Stimulated activated CD8-positive, alpha-beta memory T cell treated with anti-CD3 and anti-CD28 coated beads, Interleukin-2, amount 100 ng/mL, for 1 hour (primary cell): ENCODE data around the gene SLC25A33.
"Not testable (repeated sequence)": the region's sequence is repeated elsewhere in the genome, so short reads cannot be mapped to it uniquely, and the experiment has no call there.

Source experiments
- DNase-seq, 2 donors: peaks; one replicate each; pipeline ENCODE4 v3.0.0-alpha.2; 2020; ENCODE audit warnings: low read depth in 2 of 2

Gene SLC25A33

DNA sequence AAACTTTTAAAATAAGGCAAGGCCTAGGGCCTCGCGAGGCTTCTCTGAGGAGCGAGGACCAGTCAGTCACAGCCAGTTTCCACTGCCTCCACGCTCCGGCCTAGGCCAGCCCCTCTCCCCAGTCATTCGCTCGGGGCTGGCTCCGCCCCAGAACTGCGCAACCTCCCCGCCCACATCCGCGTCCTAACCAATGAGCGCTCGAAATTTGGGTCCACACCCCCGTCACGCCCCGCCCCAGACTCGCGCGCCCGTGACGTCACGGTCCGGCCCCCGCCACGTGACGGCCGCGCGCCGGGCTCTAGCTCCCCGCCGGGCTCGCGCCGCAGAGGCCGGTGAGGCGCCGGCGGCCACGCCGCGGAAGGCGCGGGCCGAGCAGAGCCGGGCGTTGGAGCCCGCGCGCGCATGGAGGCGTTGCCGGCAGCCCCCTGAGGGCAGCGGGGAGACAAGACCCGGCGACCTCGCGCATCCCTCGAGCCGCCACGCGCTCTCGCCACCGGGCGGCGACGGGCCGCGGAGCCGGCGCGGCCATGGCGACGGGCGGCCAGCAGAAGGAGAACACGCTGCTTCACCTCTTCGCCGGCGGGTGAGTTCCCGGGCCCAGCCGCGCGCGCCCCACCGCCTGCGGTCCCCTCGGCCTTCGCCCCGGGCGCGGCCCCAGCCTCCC is at the start of gene SLC25A33:
Gene SLC25A33, plus strand, starts transcription at position 301 of the 664 bp plus-strand sequence. Its CDS starts 227 bp downstream, at position 528.
- peak; percentile 96 to 97 for DNase-seq

DNA sequence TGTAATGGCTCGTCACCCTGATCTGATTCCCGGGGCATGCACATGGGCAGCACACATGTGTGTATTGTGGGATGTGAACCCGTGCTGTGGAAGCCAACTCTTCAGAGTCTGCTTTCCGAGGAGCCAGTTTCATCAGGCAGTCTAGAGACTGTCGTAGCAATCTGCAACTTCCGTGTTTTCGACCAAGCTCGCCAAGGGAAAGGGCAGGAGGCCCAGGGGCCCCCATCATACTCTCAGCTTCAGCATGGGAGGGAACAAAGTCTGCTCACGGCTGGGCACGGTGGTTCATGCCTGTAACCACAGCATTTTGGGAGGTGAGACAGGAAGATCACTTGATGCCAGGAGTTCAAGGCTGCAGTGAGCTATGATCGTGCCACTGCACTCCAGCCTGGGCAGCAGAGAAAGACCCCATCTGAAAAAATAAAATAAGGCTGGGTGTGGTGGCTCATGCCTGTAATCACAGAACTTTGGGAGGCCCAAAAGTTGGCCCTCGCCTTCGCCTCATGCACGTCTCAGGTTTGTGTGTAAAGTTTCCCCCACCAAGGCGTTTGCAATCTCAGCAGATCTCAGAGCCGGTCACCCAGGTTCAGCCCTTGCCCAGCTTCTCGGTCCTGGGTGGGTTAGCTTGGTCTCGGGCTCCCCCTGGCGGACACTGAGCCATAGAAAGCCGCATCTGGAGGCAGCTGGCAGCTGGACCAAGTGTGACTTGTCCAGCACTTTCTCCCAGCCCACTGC is 48.5 kb upstream of the SLC25A33 start:
- DNase-seq, result peak; percentile 57 to 70

GRCh38 chr1:9493326-9493725 is 45.9 kb upstream of the SLC25A33 start:
- no peak for DNase-seq

- DNase-seq, result peak; percentile 34 to 49
These were observed 44.1 kb upstream of the SLC25A33 start for GRCh38 chr1:9494936-9495758.

DNA sequence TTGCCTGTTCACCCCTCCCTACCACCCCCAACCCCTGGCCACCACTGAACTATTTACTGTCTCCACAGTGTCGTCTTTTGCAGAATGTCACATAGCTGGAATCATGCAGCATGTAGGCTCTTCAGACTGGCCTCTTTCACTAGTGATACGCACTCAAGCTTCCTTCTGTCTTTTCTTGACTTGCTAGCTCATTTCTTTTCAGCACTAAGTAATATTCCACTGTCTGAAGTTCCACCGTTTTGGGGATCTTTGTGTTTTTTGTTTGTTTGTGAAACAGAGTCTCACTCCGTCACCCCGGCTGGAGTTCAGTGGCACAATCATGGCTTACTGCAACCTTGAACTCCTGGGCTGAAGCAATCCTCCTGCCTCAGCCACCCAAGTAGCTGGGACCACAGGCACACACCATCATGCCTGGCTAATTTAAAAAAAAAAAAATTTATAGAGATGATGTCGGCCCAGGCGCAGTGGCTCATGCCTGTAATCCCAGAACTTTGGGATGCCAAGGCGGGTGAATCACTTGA is 43.4 kb upstream of the SLC25A33 start:
- no peak for DNase-seq

DNA sequence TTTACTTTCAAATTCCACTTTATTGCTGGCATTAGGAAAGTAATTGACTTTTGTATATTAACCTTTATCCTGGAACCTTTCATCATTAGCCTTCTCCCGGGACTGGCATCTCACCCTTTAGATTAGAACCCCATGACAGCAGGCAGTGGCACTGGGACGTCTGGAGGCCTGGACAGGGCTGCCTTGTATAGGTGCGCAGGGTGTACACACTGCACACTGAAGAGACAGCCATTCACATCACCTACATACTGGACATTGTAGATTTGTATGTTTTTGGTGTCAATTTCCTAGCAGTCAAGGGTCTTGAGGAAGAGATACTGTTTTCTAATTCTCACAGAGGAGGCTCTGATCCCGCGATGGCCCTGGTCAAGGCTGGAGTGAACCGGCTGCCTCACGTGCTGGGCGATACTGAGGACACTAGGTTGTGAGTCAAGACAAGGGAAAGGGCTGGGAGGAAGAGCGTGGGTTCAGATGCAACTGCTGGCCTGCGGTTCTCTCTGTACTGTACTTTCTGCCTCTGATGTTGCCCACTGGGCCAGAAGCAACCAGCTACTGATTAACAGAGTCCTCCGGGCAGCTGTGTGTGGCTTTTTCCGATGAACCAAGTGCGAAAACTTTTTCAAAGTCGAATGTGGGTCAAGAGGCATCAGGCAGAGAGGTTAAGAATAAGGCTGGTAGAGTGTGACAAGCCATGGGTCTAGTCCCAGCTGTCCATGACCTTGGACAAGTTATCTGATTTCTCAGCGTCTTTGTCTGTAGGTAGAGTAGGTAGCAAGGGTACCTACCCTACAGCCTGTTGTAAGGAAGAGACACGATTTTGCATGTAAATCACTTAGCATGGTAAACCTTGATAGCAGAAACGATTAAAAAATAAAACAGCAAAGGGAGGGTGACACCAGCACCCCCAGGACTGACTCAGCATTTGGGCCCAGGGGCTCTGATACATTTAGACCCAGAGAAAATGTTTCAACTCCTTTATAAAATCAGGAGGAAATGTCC is 38.2 kb upstream of the SLC25A33 start:
- DNase-seq, result no peak

DNA sequence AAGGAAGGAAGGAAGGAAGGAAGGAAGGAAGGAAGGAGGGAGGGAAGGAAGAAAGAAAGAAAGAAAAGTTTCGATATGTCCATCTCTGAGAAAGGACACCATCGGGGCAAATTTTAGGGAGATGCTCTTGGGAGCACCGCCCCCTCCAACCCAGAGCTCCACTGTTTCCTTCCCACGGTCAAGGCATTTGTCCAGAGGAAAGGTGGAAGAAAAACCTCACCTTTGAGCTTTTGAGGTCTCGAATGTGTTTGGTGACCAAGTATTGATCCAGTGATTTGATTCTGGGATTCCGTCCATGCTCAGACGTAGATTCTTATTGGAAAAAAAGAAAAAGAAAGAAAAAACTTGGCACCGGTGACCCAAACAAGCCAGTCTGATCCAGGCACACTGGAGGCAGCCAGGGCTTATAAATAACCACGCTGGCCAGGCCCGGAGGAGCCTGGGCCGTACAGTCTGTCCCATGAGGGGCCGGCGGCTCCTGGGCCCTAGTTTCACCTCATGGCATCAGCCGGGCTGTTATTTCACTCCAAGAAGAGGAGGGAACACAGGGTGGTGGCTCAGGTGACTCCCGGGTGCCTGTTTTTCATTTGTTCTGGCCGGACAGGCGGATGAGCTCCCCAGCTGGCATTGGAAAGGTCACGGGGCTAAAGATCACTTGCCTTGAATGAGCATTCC is 36.1 kb upstream of the SLC25A33 start:
- no peak for DNase-seq

DNA sequence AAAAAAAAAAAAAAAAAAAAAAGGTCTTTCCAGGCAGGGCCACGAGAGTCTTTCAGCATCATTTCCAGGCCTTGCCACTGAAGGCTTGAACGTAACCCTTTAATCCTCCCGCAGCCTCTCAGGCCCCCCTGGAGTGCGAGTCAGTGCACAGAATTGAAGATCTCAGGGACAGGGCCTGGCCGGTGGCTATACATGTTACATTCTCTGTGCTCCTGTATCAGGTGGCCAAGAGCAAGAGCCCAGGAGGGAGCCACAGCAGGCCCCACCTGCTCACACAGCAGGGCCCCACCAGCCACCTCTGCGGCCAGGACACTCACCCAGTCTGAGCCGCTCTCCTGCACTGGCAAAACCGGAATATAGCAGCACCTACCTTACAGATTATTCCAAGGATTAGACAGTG is 34.1 kb upstream of the SLC25A33 start:
- no peak for DNase-seq

DNA sequence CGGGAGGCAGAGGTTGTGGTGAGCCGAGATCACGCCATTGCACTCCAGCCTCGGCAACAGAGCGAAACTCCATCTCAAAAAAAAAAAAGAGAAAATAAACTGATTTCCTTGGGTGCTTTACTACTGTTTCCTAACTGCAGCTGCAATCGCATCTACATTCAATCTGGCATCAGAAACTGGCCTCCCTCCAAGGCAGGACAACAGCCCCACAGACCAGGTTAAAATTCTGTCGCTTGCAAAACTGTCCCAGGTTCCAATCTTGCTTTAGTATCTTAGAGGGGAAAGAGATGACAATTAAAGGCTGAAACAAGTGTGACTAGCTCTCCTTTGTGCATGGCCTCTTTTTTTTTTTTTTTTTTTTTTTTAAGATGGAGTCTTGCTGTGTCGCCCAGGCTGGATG is 32.4 kb upstream of the SLC25A33 start:
- no peak for DNase-seq

- no peak for DNase-seq
These were observed 29.1 kb upstream of the SLC25A33 start for GRCh38 chr1:9510130-9510529.

DNA sequence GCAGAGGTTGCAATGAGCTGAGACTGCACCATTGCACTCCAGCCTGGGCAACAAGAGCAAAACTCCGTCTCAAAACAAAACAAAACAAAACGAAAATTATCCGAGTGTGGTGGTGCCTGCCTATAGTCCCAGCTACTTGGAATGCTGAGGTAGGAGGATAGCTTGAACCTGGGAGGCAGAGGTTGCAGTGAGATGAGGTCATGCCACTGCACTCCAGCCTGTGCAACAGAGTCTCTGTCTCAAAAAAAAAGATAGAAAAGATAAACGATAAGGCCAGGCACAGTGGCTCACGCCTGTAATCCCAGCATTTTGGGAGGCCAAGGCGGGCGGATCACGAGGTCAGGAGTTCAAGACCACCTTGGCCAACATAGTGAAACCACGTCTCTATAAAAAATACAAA is 23.7 kb upstream of the SLC25A33 start:
- not testable (repeated sequence) for DNase-seq

GRCh38 chr1:9518454-9518998 is 20.7 kb upstream of the SLC25A33 start:
- DNase-seq, result no peak

- DNase-seq, result no peak
These were observed 18.9 kb upstream of the SLC25A33 start for GRCh38 chr1:9520411-9520810.

DNA sequence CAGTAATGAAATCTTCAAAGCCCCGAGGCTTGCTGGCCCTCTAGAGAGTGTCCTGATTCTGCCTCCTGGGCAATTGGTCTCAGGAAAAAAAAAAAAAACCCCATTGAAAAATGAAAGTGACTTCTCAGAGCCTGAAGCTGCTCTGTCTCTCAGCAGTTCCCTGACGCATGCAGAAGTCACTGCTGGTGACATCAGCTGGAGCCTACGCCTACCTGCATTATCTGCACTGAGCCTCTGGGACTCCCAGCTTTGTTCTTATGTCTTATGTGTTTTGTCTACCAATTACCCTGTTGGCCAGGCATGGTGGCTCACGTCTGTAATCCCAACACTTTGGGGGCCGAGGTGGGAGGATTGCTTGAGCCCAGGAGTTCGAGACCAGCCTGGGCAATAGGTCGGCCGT is 10.1 kb upstream of the SLC25A33 start:
- no peak for DNase-seq

DNA sequence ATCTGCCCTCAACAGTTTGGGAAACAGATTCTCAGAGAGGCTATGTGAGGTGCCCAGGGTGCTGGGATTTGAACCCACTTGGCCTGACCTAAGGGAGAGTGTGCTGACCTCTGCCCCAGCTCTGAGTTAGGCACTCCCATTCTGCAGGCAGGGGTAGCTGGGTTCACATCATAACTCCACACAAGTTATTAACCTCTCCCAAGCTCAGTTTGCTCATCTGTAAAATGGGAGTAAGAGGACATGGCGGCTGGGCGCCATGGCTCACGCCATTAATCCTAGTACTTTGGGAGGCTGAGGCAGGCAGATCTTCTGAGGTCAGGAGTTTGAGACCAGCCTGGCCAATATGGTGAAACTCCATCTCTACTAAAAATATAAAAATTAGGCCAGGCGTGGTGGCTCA is 8.9 kb upstream of the SLC25A33 start:
- no peak for DNase-seq

DNA sequence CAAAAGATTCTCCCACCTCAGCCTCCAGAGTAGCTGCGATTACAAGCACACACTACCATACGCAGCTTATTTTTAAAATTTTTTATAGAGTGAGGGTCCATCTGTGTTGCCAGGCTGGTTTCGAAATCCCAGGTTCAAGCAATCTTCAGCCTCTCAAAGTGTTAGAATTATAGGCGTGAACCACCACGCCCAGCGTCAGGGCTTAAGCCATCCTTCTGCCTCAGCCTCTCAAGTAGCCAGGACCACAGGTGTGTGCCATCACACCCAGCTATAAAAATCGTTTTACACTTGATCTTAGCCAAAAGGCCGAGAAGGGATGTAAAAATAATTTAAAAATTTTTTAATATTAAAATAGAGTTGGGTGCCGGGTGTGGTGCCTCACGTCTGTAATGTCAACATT is 4.3 kb upstream of the SLC25A33 start:
- no peak for DNase-seq

DNA sequence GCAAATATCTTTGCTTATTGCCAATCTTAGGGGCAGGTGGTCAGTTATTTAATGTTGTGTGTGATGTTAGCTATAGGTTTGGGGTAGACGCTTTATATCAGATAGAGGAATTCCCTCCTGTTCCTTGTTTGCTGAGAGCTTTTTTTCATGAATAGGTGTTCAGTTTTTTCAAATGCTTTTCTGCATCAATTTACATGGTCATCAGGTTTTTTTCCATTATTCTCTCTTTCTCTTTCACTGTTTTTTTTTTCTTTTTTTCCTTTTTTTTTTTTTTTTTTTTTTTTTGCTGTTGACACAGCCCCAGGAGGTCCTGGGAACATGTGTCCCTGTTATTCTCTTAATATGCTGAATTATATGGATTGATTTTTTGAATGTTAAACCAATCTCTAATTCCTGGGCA is 3.0 kb upstream of the SLC25A33 start:
- DNase-seq, result no peak

GRCh38 chr1:9537863-9538668 is 1.2 kb upstream of the SLC25A33 start:
- no peak for DNase-seq

GRCh38 chr1:9538669-9539164 is 548 bp upstream of the SLC25A33 start:
- DNase-seq, result no peak
